ENCODE measurements around the gene ELOVL2.

GRCh38 chr6:11042750-11043377 lies 1.2 kb downstream of the ELOVL2 start:
- no peak for TF ChIP-seq CTCF (conservative IDR thresholded peaks at IDR 0.05; ENCODE audit: low read depth, low read length)
- TF ChIP-seq EZH2 (IDR thresholded peaks at IDR 0.05; ENCODE audit: borderline replicate concordance, low read depth, low read length, poor library complexity, severe bottlenecking): no peak
